DND-41 (cell line): ENCODE results near the gene STAU1.

Experiments
- ATAC-seq: fragments of 200-7000 bp; cut with Tn5 transposase; 3 replicates; pipeline ENCODE4 v1.9.1; 2021; ENCODE audit warnings: low read depth; ENCODE audit not compliant: insufficient read depth
- DNase-seq: peaks from one replicate; pipeline ENCODE4 v3.0.0-alpha.2; 2020
- H2AFZ ChIP-seq: 2 replicates; pipeline ENCODE4 v1.6.0; 2012; ENCODE audit warnings: low read depth, low read length
- H3K27ac ChIP-seq: 2 replicates; pipeline ENCODE4 v1.5.1; 2012; ENCODE audit warnings: low read length, inconsistent platforms
- H3K27me3 ChIP-seq: fragments of 200-600 bp; sonication (generic); 2 replicates; pipeline ENCODE4 v1.6.0; 2012; ENCODE audit warnings: low read length, mild to moderate bottlenecking, inconsistent platforms; ENCODE audit not compliant: insufficient read depth, poor library complexity
- H3K36me3 ChIP-seq: 2 replicates; pipeline ENCODE4 v1.5.1; 2012; ENCODE audit warnings: low read length, inconsistent platforms; ENCODE audit not compliant: insufficient read depth
- H3K4me1 ChIP-seq: 2 replicates; pipeline ENCODE4 v1.5.1; 2012; ENCODE audit warnings: mild to moderate bottlenecking, low read length; ENCODE audit not compliant: insufficient read depth
- H3K4me2 ChIP-seq: 2 replicates; pipeline ENCODE4 v1.6.0; 2012; ENCODE audit warnings: mild to moderate bottlenecking, moderate library complexity, low read length, inconsistent platforms; ENCODE audit not compliant: insufficient read depth
- H3K4me3 ChIP-seq, 2 experiments: fragments of 200-600 bp in 1 of 2; shearing (Covaris generic) in 1 of 2; 2 replicates each; pipeline ENCODE4 v1.5.1; 2012 to 2016; ENCODE audit warnings: inconsistent platforms in 2 of 2, low read length in 2 of 2, mild to moderate bottlenecking in 2 of 2, low read depth in 1 of 2, moderate library complexity in 1 of 2
- H3K79me2 ChIP-seq: 2 replicates; pipeline ENCODE4 v1.6.0; 2012; ENCODE audit warnings: low read length, inconsistent platforms; ENCODE audit not compliant: insufficient read depth
- H3K9ac ChIP-seq: 2 replicates; pipeline ENCODE4 v1.6.0; 2012; ENCODE audit warnings: low read depth, mild to moderate bottlenecking, inconsistent platforms, low read length, moderate library complexity
- H3K9me3 ChIP-seq: 2 replicates; pipeline ENCODE4 v1.5.1; 2012; ENCODE audit warnings: low read length, moderate library complexity, mild to moderate bottlenecking, inconsistent platforms; ENCODE audit not compliant: insufficient read depth, severe bottlenecking
- H4K20me1 ChIP-seq: 2 replicates; pipeline ENCODE4 v1.6.0; 2012; ENCODE audit warnings: low read length; ENCODE audit not compliant: insufficient read depth
- CTCF ChIP-seq: IDR thresholded peaks from 2 replicates; pipeline ENCODE4 v1.5.1; 2012; ENCODE audit warnings: borderline replicate concordance, low read length, moderate library complexity, mild to moderate bottlenecking; ENCODE audit not compliant: poor library complexity, severe bottlenecking; ENCODE audit errors: extremely low read depth
- EZH2 ChIP-seq: IDR thresholded peaks from 3 replicates; pipeline ENCODE4 v1.6.1; 2012; ENCODE audit warnings: borderline replicate concordance, low read depth, mild to moderate bottlenecking, moderate library complexity, low read length, inconsistent platforms; ENCODE audit not compliant: severe bottlenecking

STAU1 gene

DNA sequence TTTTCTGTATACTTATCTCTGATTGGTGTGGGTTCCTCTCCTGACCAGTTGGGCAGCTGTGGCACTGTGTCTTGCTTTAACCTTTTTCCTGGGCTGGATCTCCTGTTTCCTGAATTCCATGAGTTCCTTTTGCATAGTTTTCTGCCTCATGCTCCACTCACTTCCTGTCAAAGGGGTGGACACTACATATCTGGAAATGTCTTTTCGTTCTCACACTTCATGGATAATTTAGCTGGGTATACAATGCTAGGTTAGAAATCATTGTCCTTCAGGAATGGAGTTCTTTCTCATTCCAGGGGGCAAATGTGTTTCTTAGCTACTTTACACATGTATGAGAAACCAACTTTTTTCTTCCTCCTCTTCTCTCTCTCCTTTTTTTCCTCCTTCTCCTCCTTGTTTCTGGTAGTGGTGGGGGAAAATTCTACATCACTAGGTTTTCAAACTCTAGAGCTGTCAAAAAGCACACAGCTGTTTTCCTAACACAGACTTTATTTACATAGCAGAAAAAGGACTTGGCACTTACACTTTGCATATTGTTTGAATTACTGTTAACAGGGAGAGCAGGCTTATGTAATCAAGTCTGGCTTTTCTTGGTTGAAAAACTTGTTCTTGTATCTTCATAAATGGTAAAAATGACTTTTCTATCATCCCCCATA, 22.1 kb upstream of the STAU1 start:
- H3K9me3 ChIP-seq, result peaks cover 11% of the 10 kb centered on the region
- no peak overlapping the region for H3K9ac ChIP-seq
- H3K27ac ChIP-seq, result no peak overlapping the region
- no peak overlapping the region for H3K4me3 ChIP-seq
- no peaks in the 10 kb centered on the region for H3K27me3 ChIP-seq
- no peak for TF ChIP-seq EZH2
- no peak for TF ChIP-seq CTCF
- no peak for DNase-seq
- no peaks in the 10 kb centered on the region for H3K79me2 ChIP-seq
- no peak for ATAC-seq
- no peaks in the 10 kb centered on the region for H4K20me1 ChIP-seq
- H3K4me2 ChIP-seq, result no peak overlapping the region
- no peaks in the 10 kb centered on the region for H3K36me3 ChIP-seq
- H2AFZ ChIP-seq, result no peak overlapping the region
- no peaks in the 10 kb centered on the region for H3K4me1 ChIP-seq

DNA sequence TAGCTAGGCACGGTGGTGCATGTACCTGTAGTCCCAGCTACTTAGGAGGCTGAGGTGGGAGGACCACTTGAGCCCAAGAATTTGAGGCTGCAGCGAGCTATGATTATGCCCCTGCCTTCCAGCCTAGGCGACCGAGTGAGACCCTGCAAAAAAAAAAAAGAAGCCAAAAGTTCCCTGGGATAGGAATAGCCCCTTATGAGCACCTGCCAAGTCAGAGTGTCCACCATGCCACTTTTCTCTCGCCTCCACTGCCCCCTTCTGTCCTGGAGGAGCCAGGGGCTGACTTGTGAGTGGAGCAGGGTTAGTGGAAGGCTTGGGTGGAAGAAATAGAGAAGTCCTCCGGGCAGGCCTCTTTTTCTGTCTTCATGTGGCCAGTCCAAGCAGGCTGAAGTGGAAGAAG, 18.9 kb upstream of the STAU1 start:
- Histone ChIP-seq H3K9ac (no peak overlapping the region), H3K27me3 (no peaks in the 10 kb centered on the region), H3K79me2 (no peaks in the 10 kb centered on the region), H3K4me1 (no peaks in the 10 kb centered on the region), H4K20me1 (no peaks in the 10 kb centered on the region), H3K36me3 (no peaks in the 10 kb centered on the region), H2AFZ (no peak overlapping the region; the same call in 1 of the 2 replicates), H3K4me3 (no peak overlapping the region), H3K9me3 (peaks cover 11% of the 10 kb centered on the region), H3K27ac (no peak overlapping the region), H3K4me2 (no peak overlapping the region)
- no peak for DNase-seq
- no peak for ATAC-seq
- no peak for TF ChIP-seq EZH2
- peak; percentile 50 for TF ChIP-seq CTCF

GRCh38 chr20:49203746-49204145, 15.6 kb upstream of the STAU1 start:
- Histone ChIP-seq H3K4me1 (no peaks in the 10 kb centered on the region), H2AFZ (no peak overlapping the region), H3K27ac (no peak overlapping the region), H3K4me2 (no peak overlapping the region), H3K79me2 (no peaks in the 10 kb centered on the region), H3K27me3 (no peaks in the 10 kb centered on the region), H3K4me3 (no peak overlapping the region), H3K36me3 (no peaks in the 10 kb centered on the region), H4K20me1 (no peaks in the 10 kb centered on the region), H3K9ac (no peak overlapping the region), H3K9me3 (no peaks in the 10 kb centered on the region)
- DNase-seq (no peak), ATAC-seq (no peak)
- TF ChIP-seq CTCF (no peak), EZH2 (no peak)

DNA sequence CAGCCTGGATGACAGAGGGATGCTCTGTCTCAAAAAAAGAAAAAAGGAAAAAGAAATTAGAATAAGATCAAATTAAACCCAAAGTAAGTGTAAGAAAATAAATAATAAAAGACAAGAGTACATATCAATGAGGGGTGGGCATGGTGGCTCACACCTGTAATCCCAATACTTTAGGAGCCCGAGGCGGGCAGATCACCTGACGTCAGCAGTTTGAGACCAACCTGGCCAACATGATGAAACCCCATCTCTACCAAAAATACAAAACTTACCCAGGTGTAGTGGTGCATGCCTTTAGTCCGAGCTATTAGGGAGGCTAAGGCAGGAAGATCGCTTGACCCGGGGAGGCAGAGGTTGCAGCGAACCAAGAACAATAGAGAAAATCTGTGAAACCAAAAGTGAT, 14.9 kb upstream of the STAU1 start:
- Histone ChIP-seq H4K20me1 (no peaks in the 10 kb centered on the region), H3K9me3 (no peaks in the 10 kb centered on the region), H3K27ac (no peak overlapping the region), H3K9ac (no peak overlapping the region), H3K27me3 (no peaks in the 10 kb centered on the region), H3K79me2 (no peaks in the 10 kb centered on the region), H3K4me1 (no peaks in the 10 kb centered on the region), H3K36me3 (no peaks in the 10 kb centered on the region), H3K4me3 (no peak overlapping the region), H2AFZ (no peak overlapping the region), H3K4me2 (no peak overlapping the region)
- TF ChIP-seq EZH2 (no peak), CTCF (no peak)
- DNase-seq (no peak), ATAC-seq (no peak)
